ENCODE data around the gene ACTBL2. TPM values are rescaled to one million over a fixed set of nuclear protein-coding genes. Genes with fewer than 3 reads are reported as not detected.

The ACTBL2 gene
- total RNA-seq, 1 donor from 2014 or later, result not detected

GRCh38 chr5:57437976-57438805 is 44.4 kb downstream of the ACTBL2 start:
- DNase-seq (no peak), ATAC-seq (no peak)
- H3K4me3 ChIP-seq, result no peak overlapping the region
- no peaks in the 10 kb centered on the region for H3K36me3 ChIP-seq
- H3K4me1 ChIP-seq, result no peaks in the 10 kb centered on the region
- intact Hi-C loops (cut with DNase I), result no loop called here
- H3K27me3 ChIP-seq (ENCODE audit: low read depth), result no peaks in the 10 kb centered on the region
- H3K27ac ChIP-seq, result no peak overlapping the region
- no peak for TF ChIP-seq CTCF (IDR thresholded peaks at IDR 0.05)
- H3K9me3 ChIP-seq, result no peaks in the 10 kb centered on the region

GRCh38 chr5:57436586-57436985 is 46.0 kb downstream of the ACTBL2 start:
- H3K27ac ChIP-seq, result no peak overlapping the region
- H3K36me3 ChIP-seq, result no peaks in the 10 kb centered on the region
- H3K27me3 ChIP-seq (ENCODE audit: low read depth), result no peaks in the 10 kb centered on the region
- DNase-seq, result no peak
- no peak for ATAC-seq
- H3K9me3 ChIP-seq, result no peaks in the 10 kb centered on the region
- no peak overlapping the region for H3K4me3 ChIP-seq
- no peaks in the 10 kb centered on the region for H3K4me1 ChIP-seq
- TF ChIP-seq CTCF (IDR thresholded peaks at IDR 0.05), result no peak
- intact Hi-C loops (cut with DNase I), result no loop called here

DNA sequence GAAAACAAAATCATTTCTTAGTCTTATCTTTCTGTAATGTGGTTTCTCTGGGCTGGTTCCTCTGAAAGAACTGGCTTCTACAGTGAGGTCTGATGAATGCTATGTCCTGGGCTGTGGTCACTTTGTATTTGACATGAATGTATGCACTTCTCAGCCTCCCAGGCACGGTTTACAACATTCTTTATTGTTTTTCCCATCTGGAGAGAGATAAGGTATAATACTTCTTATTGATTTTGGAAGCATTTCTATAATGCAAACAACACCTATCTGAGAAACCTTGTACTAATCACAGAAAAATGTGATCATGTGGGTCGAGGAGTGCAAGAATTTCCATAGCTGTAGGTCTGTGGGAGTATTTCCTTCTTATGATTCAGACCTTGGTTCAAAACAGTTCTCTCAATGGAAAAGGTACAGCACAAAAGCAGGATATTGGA is 46.9 kb downstream of the ACTBL2 start:
- no peak for DNase-seq
- no peaks in the 10 kb centered on the region for H3K27me3 ChIP-seq (ENCODE audit: low read depth)
- TF ChIP-seq CTCF (IDR thresholded peaks at IDR 0.05), result no peak
- ATAC-seq, result peak; percentile 15 to 48
- no peak overlapping the region for H3K27ac ChIP-seq
- no peak overlapping the region for H3K4me3 ChIP-seq
- no peaks in the 10 kb centered on the region for H3K36me3 ChIP-seq
- intact Hi-C loops (cut with DNase I), result no loop called here
- no peaks in the 10 kb centered on the region for H3K4me1 ChIP-seq
- no peaks in the 10 kb centered on the region for H3K9me3 ChIP-seq

GRCh38 chr5:57434683-57435082 is 47.9 kb downstream of the ACTBL2 start:
- TF ChIP-seq CTCF (IDR thresholded peaks at IDR 0.05), result no peak
- no peak overlapping the region for H3K27ac ChIP-seq
- intact Hi-C loops (cut with DNase I), result no loop called here

GRCh38 chr5:57434227-57434640 is 48.4 kb downstream of the ACTBL2 start:
- Histone ChIP-seq H3K27ac (no peak overlapping the region), H3K36me3 (no peaks in the 10 kb centered on the region), H3K4me1 (no peaks in the 10 kb centered on the region), H3K27me3 (ENCODE audit: low read depth) (no peaks in the 10 kb centered on the region), H3K4me3 (no peak overlapping the region), H3K9me3 (no peaks in the 10 kb centered on the region)
- DNase-seq, result no peak
- intact Hi-C loops (cut with DNase I), result no loop called here
- TF ChIP-seq CTCF (IDR thresholded peaks at IDR 0.05), result no peak
- ATAC-seq, result no peak

More at GRCh38 chr5:57434683-57435082, 47.9 kb downstream of the ACTBL2 start:
- H3K36me3 ChIP-seq, result no peaks in the 10 kb centered on the region
- H3K4me1 ChIP-seq, result no peaks in the 10 kb centered on the region
- H3K27me3 ChIP-seq (ENCODE audit: low read depth), result no peaks in the 10 kb centered on the region
- H3K9me3 ChIP-seq, result no peaks in the 10 kb centered on the region
- ATAC-seq, result no peak
- H3K4me3 ChIP-seq, result no peak overlapping the region
- no peak for DNase-seq

Measured in lower lobe of right lung (tissue), 2 donors.